NCI-H2171 (cell line): Measurements from ENCODE around the gene OFD1.

Experiments
- DNase-seq: peaks from one replicate; lab custom pipeline; 2025; lab: John Stamatoyannopoulos, UW

OFD1 gene

GRCh38 chrX:13754765-13755164 is 20.2 kb downstream of the OFD1 start:
- no peak for DNase-seq

DNA sequence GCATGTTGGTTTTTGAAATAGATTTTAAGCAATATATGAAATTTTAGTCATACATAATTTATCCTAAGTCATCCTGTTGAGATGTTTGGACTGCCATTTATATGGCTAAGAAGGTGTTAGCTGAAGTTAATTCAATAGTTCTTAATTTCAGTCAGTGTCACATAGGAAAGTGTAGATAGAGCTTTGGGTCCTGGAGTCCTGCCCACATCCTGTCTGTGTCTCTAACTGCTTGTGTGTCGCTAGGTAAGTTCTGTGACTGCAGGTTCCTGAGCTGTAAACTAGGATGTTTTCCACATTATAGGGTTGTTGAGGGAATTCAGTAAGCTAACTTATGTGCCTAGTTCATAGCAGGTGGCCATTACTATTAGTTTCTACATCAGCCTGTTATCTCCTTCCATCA is 20.7 kb downstream of the OFD1 start:
- DNase-seq: no peak

DNA sequence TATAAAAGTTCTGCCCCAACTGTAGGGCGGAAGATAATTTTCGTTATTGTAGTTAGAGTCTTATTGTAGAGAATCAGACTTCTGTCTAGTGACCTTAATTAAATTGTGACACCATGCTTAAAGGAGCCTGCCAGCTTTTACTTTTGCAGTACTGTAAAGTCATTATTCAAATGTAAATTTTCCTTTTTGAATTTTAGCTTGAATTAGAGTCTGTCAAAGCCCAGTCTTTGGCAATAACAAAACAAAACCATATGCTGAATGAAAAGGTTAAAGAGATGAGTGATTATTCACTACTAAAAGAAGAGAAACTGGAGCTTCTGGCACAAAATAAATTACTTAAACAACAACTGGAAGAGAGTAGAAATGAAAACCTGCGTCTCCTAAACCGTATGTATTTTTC is 21.8 kb downstream of the OFD1 start:
- no peak for DNase-seq

- DNase-seq: no peak
Observed at GRCh38 chrX:13759152-13759718, 24.7 kb downstream of the OFD1 start.

DNA sequence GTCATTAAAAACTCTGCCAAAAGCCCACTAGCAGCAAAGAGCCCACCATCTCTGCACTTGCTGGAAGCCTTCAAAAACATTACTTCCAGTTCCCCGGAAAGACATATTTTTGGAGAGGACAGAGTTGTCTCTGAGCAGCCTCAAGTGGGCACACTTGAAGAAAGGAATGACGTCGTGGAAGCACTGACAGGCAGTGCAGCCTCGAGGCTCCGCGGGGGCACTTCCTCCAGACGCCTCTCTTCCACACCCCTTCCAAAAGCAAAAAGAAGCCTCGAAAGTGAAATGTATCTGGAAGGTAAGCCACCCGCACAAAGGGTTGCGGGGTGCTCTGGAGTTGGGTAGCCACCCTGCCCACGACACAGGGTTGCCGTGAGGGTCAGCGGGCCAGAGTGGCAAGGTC is 25.9 kb downstream of the OFD1 start:
- no peak for DNase-seq

DNA sequence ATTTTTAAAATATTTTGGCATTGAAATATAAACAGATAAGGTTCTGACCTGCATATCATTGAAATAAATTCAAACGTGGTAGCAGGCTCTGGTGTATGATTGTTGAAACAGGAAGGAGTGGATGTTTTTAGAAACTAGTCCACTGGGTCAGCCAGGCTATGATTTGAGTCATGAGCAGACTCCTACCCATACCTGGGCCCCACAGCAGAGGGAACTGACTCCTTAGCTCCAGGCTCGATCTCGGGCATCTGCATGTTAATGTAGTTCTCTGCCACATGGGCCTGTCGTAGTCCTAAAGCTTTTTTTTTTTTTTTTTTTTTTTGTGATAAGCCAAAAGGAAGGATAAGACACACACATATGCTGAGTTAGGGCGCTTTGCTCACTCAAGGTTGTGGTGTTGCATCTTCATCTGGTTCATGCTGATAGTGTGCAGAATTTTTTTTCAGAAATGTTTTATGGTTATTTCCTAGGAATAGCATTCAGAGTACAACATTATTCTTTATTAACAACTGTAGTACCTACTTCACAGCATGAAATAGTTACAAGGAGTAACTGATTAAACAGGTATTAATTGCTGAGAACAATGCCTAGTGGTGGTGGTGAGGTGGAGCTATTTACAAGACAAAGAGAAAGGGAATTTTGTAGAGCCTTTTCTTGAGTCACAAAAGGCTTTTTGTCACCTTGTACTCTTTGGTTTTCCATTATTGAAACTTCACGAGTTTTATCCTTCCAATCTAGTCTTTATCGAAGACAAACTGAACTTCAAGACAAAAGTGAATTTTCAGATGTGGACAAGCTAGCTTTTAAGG is 27.3 kb downstream of the OFD1 start:
- no peak for DNase-seq

DNA sequence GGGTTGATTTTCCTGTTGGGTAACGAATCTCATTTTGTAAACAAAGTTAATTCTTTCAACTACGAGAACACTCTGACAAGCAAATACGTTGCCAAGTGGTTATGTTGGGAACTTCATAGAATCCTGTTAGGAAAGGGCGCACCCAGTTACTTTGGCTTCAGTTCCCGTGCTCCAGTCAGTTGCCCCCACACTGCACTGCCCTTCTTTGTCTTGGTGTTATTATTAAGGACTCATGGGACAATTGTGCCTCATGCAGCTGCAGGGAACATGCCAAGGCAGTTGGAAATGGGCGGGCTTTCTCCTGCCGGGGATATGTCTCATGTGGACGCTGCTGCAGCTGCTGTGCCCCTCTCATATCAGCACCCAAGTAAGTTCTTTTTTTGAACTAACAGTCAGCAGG is 28.9 kb downstream of the OFD1 start:
- no peak for DNase-seq

- DNase-seq: no peak
Observed at GRCh38 chrX:13764281-13764680, 29.7 kb downstream of the OFD1 start.

DNA sequence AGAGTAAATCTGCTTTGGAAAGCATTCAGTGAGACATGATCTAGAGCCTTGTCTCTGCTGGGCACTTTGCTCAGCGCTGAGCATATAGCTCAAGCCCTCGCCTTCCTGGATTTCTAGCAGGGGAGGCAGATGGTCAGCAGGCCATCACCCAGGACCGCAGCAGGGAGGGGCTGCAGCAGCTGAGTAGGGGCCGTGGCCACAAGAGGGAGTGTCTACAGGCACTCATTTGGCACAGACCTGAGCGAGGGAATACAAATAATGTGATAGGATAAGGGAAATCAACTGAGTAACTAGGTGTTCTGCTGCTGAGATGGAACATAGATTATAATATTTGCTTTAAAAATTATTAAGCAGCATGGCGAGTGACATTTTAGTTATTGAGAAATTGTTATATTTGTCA is 30.2 kb downstream of the OFD1 start:
- DNase-seq: no peak

GRCh38 chrX:13768939-13769338 is 34.4 kb downstream of the OFD1 start:
- DNase-seq: no peak

DNA sequence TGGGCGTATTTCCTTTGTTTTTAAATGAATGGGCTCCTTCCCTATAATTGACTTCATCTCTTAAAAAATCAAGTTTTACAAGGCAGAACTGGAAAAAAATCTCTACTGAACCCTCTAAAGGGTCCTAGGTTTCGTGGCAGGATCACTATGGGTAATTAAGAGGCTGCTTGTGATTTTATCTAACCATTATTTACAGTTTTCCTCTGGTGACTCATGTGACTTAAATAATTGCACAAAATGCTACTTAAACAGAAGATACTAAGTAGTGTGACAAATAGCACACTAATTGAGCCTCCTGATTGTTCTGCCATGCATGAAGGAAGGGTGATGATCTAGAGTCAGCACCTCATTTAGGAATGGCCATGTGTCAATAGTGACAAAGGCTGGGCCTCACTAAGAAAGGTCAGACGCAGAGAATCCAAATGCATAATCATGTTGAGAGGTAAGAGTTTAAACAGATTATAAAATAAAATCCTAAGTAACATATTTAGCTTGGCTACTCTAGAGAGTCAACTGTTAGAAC is 35.5 kb downstream of the OFD1 start:
- DNase-seq: no peak

GRCh38 chrX:13774696-13775095 is 40.1 kb downstream of the OFD1 start:
- no peak for DNase-seq

- DNase-seq: no peak
Observed at GRCh38 chrX:13775837-13776236, 41.3 kb downstream of the OFD1 start.

- DNase-seq: no peak
Observed at GRCh38 chrX:13776387-13776786, 41.8 kb downstream of the OFD1 start.

- DNase-seq: no peak
Observed at GRCh38 chrX:13778916-13779315, 44.4 kb downstream of the OFD1 start.

GRCh38 chrX:13780868-13781427 is 46.4 kb downstream of the OFD1 start:
- DNase-seq: no peak

- no peak for DNase-seq
Observed at GRCh38 chrX:13786048-13786447, 51.5 kb downstream of the OFD1 start.

DNA sequence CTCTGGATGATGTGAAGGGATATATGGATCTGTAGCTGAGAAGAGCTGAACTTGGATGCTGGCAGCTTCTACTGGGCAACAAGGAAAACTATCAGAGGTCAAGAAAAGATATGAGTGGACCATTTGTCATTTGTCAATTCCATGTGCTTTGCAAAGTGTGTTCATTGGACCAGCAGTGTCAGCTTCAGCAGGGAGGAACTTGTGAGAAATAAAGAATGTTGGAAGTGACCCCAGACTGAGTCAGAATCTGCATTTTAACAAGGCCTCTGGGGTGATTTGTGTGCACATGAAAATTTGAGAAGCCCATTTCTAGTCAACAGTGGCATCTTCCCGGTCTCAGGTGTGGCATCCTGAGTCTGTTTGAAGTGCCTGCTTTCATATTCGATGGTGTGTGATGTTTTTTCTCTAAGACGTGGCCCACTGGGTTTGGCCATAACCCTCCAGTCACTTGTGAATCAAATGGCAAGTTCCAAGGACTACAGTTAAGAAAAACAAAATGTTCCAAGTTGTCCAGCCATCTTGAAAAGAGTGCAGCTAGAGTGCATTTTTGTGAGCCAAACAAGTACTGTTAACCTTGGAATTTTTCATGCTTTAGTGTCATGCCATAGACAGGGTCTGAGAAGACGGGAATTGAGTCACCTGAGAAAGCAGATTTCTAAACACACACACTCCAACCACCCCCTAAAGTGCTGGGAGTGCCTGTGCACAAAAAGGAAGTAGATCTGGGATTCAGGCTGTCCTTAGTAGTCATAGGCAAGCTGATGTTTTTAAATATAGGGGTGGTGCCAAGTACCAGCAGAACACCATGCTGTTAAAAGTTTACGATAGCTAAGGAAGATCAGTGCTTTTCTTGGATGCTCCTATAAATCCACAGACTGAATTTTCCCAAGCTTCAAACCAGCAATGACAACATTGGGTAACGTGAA is 55.9 kb downstream of the OFD1 start:
- DNase-seq: no peak

- DNase-seq: no peak
Observed at GRCh38 chrX:13791145-13791544, 56.6 kb downstream of the OFD1 start.

- no peak for DNase-seq
Observed at GRCh38 chrX:13791559-13791958, 57.0 kb downstream of the OFD1 start.

GRCh38 chrX:13793897-13794296 is 59.3 kb downstream of the OFD1 start:
- no peak for DNase-seq

GRCh38 chrX:13794417-13794816 is 59.9 kb downstream of the OFD1 start:
- DNase-seq: no peak
